ENCODE results near the gene PUSL1.
A peak's percentile ranks its signal among the peaks of the same experiment; 100 is the strongest.

PUSL1 gene

DNA sequence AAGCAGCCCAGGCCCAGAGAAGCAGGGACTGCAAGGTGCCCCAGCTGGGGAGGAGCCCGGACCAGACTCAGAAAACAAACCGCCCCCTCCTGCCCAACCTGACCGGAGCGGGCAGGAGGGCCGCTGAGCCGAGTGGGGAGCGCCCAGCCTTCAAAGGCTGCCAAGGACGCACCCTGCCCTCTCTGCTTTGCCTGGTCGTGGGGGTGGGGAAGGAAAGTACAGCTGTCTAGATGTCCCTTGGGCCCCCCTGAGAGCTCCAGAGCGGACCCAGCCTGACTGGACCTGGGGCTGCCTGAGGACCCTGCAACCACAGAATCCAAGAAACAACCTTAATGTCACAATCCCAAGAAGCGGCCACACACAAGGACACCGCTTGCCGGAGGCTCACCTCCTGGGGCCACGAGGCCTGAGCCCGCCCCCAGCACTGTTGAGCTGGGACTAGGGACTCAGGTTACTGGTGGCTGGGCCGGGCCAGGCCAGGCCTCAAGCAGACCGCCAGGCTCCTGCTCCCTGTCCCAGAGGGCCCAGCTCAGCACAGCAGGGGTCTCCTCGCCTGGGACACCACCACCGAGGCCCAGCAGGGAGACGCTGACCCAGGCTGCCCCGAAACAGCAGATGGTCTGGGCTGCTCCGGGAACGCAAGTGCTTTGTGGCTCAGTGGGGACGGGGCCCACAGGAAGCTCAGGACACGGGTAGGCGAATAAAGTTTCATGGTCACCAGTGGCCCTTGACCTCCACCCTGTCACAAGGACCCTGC, 39.4 kb downstream of the PUSL1 start:
- H2BK15ac ChIP-seq (ENCODE audit: low read depth, poor library complexity, severe bottlenecking): peak overlapping the region; percentile 38
- peak overlapping the region in 1 of 2 experiments; percentile 99 for H3K14ac ChIP-seq (ENCODE audit: low read length in 2 of 2)
- H2AK5ac ChIP-seq (ENCODE audit: low read length, severe bottlenecking): peak overlapping the region; percentile 47
- peaks cover 13 to 37% of the 10 kb centered on the region in 2 experiments for H3K36me3 ChIP-seq (ENCODE audit: control insufficient read depth in 1 of 2, insufficient read depth in 2 of 2, low read depth in 1 of 2, low read length in 2 of 2)
- no peaks in the 10 kb centered on the region for H3K27me3 ChIP-seq (ENCODE audit: control insufficient read depth in 1 of 2, insufficient read depth in 1 of 2, low read length in 2 of 2)
- H4K91ac ChIP-seq (ENCODE audit: low read length): peak overlapping the region; percentile 41
- peak overlapping the region; percentile 75 for H3K27ac ChIP-seq (ENCODE audit: low read length, poor library complexity, severe bottlenecking)
- H2BK120ac ChIP-seq (ENCODE audit: low read depth, low read length): no peak overlapping the region
- peaks cover 9% of the 10 kb centered on the region for H3K79me1 ChIP-seq (replicated peaks; ENCODE audit: low read length, poor library complexity, severe bottlenecking)
- peak overlapping the region; percentile 89 for H3K9ac ChIP-seq (ENCODE audit: low read length)
- peaks cover 71% of the 10 kb centered on the region for H3K4me1 ChIP-seq (ENCODE audit: control insufficient read depth, insufficient read depth, low read depth, low read length)
- H3K4ac ChIP-seq (ENCODE audit: low read depth in 1 of 2, low read length in 2 of 2): peak overlapping the region; percentile 25 to 91
- H3K4me3 ChIP-seq (ENCODE audit: insufficient read depth in 1 of 2, low read depth in 1 of 2, low read length in 2 of 2): peak overlapping the region; percentile 84 to 91
- H3K9me3 ChIP-seq (ENCODE audit: control insufficient read depth, low read length): no peaks in the 10 kb centered on the region
- H4K8ac ChIP-seq (ENCODE audit: low read length): peak overlapping the region; percentile 76
- H2BK12ac ChIP-seq (ENCODE audit: low read length in 2 of 2): peak overlapping the region; percentile 8 to 12
- 18% methylated on average over 25 of the region's 26 CpGs for WGBS
- DNase-seq: peak; percentile 48
- H2AFZ ChIP-seq (ENCODE audit: low read depth, low read length): no peak overlapping the region
- peak overlapping the region in 1 of 2 experiments; percentile 87 for H3K23ac ChIP-seq (ENCODE audit: low read length in 2 of 2)
- H3K18ac ChIP-seq (ENCODE audit: low read depth in 1 of 2, low read length in 2 of 2): peak overlapping the region in 1 of 2 experiments; percentile 93
- no peak overlapping the region for H2BK5ac ChIP-seq (ENCODE audit: low read depth, low read length, poor library complexity, severe bottlenecking)
- H3K4me2 ChIP-seq (ENCODE audit: low read length, poor library complexity, severe bottlenecking): peak overlapping the region; percentile 96

DNA sequence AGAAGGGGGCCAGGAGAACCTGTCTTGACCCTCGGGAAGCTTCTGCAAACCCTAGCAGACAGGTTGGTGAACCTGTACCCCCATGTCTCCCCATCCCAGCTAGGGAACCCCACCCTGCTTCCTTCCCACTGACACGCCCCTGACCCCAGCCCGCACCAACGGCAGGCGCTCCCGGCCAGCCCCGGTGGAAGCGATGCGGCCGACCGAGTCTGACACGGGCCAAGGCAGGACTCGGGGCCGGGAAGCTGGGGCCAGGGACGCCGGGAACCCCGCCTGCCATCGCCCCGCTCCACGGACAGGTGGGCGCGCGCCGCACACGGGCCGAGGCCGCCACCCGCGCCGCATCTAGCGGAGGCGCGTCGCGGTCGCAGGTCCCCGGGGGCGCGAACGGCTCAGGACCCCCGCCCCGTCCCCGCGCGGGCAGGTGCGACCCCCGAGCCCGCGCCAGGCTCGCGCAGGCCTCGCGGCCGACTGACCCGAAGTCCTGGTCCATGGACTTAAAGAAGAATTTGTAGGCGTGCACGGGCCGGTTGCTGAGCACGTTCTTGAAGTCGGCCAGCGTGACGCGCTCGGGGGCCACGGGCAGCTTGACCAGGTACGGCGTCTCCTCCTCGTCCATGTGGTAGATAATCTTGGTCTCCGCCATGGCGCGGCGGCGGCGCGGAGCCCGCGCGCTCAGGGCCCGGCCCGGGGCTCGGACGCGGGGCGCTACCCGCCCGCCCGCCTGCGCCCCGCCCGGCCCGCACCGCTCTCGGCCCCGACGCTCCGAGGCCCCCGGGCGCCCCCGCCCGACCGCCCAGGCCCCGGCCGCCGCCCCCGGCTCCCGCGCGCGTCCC, 40.2 kb downstream of the PUSL1 start:
- Histone ChIP-seq H3K79me1 (replicated peaks; ENCODE audit: low read length, poor library complexity, severe bottlenecking) (peaks cover 6% of the 10 kb centered on the region), H2BK120ac (ENCODE audit: low read depth, low read length) (peak overlapping the region; percentile 74), H4K91ac (ENCODE audit: low read length) (peak overlapping the region; percentile 40), H3K4me2 (ENCODE audit: low read length, poor library complexity, severe bottlenecking) (peak overlapping the region; percentile 96), H2BK15ac (ENCODE audit: low read depth, poor library complexity, severe bottlenecking) (peak overlapping the region; percentile 20), H3K9ac (ENCODE audit: low read length) (peak overlapping the region; percentile 89), H3K14ac (ENCODE audit: low read length in 2 of 2) (peak overlapping the region; percentile 18 to 99), H3K4me1 (ENCODE audit: control insufficient read depth, insufficient read depth, low read depth, low read length) (peaks cover 74% of the 10 kb centered on the region), H3K9me3 (ENCODE audit: control insufficient read depth, low read length) (no peaks in the 10 kb centered on the region), H2AK5ac (ENCODE audit: low read length, severe bottlenecking) (no peak overlapping the region), H3K4ac (ENCODE audit: low read depth in 1 of 2, low read length in 2 of 2) (peak overlapping the region; percentile 25 to 91), H3K27ac (ENCODE audit: low read length, poor library complexity, severe bottlenecking) (peak overlapping the region; percentile 75), H3K23ac (ENCODE audit: low read length in 2 of 2) (peak overlapping the region in 1 of 2 experiments; percentile 97), H2BK5ac (ENCODE audit: low read depth, low read length, poor library complexity, severe bottlenecking) (no peak overlapping the region), H3K18ac (ENCODE audit: low read depth in 1 of 2, low read length in 2 of 2) (peak overlapping the region; percentile 67 to 93), H3K4me3 (ENCODE audit: insufficient read depth in 1 of 2, low read depth in 1 of 2, low read length in 2 of 2) (peak overlapping the region; percentile 84 to 91), H3K36me3 (ENCODE audit: control insufficient read depth in 1 of 2, insufficient read depth in 2 of 2, low read depth in 1 of 2, low read length in 2 of 2) (peaks cover 21 to 39% of the 10 kb centered on the region in 2 experiments), H2BK12ac (ENCODE audit: low read length in 2 of 2) (peak overlapping the region in 1 of 2 experiments; percentile 76), H3K27me3 (ENCODE audit: control insufficient read depth in 1 of 2, insufficient read depth in 1 of 2, low read length in 2 of 2) (no peaks in the 10 kb centered on the region), H4K8ac (ENCODE audit: low read length) (peak overlapping the region; percentile 42), H2AFZ (ENCODE audit: low read depth, low read length) (peak overlapping the region; percentile 57)
- under 1% methylated on average over 85 of the region's 109 CpGs for WGBS
- peak; percentile 43 for DNase-seq

DNA sequence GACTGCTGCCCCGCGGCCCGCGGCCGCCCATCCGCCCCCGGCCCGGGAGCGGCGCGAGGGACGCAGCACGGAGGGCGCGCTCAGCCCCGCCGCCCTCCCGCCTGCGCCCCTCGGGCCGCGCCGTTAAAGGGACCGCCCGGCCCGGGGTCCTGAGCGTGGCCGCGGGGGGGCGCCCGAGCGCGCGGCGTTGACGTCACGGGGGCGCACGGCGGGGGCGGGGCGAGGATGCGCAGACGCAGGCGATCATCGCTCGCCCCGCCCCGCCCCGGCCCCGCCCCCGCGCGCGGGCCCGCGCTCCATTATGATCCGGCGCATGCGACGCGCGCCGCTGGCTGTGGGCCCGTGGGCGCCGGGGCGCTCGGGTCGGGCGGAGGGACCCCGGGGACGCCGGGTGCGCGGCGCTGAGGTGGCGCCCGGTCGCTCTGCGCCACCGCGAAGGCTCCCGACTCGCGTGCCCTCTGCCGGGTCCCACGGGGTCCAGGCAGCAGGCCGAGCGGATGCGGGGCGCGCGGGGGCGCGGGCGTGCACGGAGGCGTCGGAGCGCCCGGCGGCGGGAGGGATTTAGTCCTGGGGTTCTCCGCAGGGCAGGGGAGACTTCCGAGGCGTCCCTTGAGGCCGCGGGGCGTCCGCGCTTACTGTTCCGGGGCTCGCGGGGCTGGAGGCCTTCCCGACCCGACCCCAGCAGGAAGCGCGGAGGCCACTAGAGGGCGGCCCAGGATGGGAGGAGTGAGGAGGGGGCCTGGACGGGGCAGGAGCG, 41.0 kb downstream of the PUSL1 start, which contains the start of gene DVL1:
DVL1 (minus strand) TSS at position 163 of the 757 bp plus-strand sequence. CDS start 353 bp downstream, outside the sequence.
- H3K4me1 ChIP-seq (ENCODE audit: control insufficient read depth, insufficient read depth, low read depth, low read length): peaks cover 74% of the 10 kb centered on the region
- H2BK120ac ChIP-seq (ENCODE audit: low read depth, low read length): peak within 1 kb of the TSS; percentile 92

More for the DNA sequence above, 41.0 kb downstream of the PUSL1 start, which contains the start of gene DVL1:
- Histone ChIP-seq H3K9ac (ENCODE audit: low read length) (peak within 1 kb of the TSS; percentile 89), H3K79me1 (replicated peaks; ENCODE audit: low read length, poor library complexity, severe bottlenecking) (peaks cover 6% of the 10 kb centered on the region), H3K18ac (ENCODE audit: low read depth in 1 of 2, low read length in 2 of 2) (peak within 1 kb of the TSS; percentile 87 to 97), H2AFZ (ENCODE audit: low read depth, low read length) (peak within 1 kb of the TSS; percentile 57), H3K9me3 (ENCODE audit: control insufficient read depth, low read length) (no peaks in the 10 kb centered on the region), H3K4me3 (ENCODE audit: insufficient read depth in 1 of 2, low read depth in 1 of 2, low read length in 2 of 2) (peak within 1 kb of the TSS; percentile 84 to 91), H2BK12ac (ENCODE audit: low read length in 2 of 2) (peak within 1 kb of the TSS in 1 of 2 experiments; percentile 76), H2BK15ac (ENCODE audit: low read depth, poor library complexity, severe bottlenecking) (peak within 1 kb of the TSS; percentile 20), H3K27ac (ENCODE audit: low read length, poor library complexity, severe bottlenecking) (peak within 1 kb of the TSS; percentile 75), H3K23ac (ENCODE audit: low read length in 2 of 2) (peak within 1 kb of the TSS in 1 of 2 experiments; percentile 97), H3K36me3 (ENCODE audit: control insufficient read depth in 1 of 2, insufficient read depth in 2 of 2, low read depth in 1 of 2, low read length in 2 of 2) (peaks cover 29 to 41% of the 10 kb centered on the region in 2 experiments), H3K4ac (ENCODE audit: low read depth in 1 of 2, low read length in 2 of 2) (peak within 1 kb of the TSS; percentile 82 to 91), H4K91ac (ENCODE audit: low read length) (peak within 1 kb of the TSS; percentile 91), H3K14ac (ENCODE audit: low read length in 2 of 2) (peak within 1 kb of the TSS; percentile 18 to 99), H2AK5ac (ENCODE audit: low read length, severe bottlenecking) (no peak within 1 kb of the TSS), H3K4me2 (ENCODE audit: low read length, poor library complexity, severe bottlenecking) (peak within 1 kb of the TSS; percentile 96), H3K27me3 (ENCODE audit: control insufficient read depth in 1 of 2, insufficient read depth in 1 of 2, low read length in 2 of 2) (no peaks in the 10 kb centered on the region), H4K8ac (ENCODE audit: low read length) (peak within 1 kb of the TSS; percentile 85), H2BK5ac (ENCODE audit: low read depth, low read length, poor library complexity, severe bottlenecking) (peak within 1 kb of the TSS; percentile 53)
- DNase-seq: peak; percentile 61
- 1% methylated on average over 55 of the region's 122 CpGs for WGBS

Measured in mesenchymal stem cell (in vitro differentiated cells and primary cell).